ENCODE results near the gene GSN.

Gene GSN

DNA sequence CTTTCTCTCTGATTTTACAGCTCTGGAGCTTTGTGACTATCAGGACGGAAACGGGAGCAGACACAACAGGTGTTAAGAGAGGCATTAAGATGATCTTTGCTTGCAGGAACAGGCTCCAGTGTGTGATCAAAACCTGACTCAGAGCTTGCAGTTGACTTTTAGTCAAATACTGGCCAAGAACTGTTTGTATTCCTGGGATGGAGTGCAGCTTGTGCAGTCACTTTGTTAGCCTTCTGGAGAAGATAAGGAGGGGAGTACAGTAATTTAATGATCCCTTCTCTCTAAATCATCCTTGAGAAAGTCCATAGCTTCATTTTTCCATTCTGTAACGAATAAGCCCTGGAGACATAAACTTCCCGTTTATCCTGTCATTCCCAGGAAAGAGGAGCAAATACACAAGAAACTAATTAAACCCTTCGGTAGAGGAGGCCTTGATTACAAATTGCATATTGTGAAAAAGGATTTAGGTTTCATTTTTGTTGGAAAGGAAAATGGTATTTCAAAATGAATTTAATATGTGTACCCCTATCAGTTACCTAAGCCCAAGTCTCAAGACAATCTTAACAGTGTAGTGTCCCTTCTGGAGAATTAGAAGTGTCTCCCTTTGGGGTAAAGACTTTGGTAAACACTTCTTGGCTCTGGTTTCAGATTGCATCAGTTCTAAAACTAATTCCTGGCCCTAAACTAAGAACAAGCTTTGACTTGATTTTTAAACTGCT lies 105.2 kb downstream of the GSN start:
- no peak for DNase-seq

- no peak for DNase-seq
Observed at GRCh38 chr9:121376214-121376830, 108.4 kb downstream of the GSN start.

- DNase-seq: no peak
Observed at GRCh38 chr9:121380846-121381245, 112.9 kb downstream of the GSN start.
